Panc1 (cell line): ENCODE data around the gene ZNF550.
"Not testable (repeated sequence)": the region's sequence is repeated elsewhere in the genome, so short reads cannot be mapped to it uniquely, and the experiment has no call there.

Experiments
- CTCF ChIP-seq: fragments of 450-650 bp; IDR thresholded peaks from 2 replicates; pipeline ENCODE4 v1.5.1; 2017; ENCODE audit warnings: mild to moderate bottlenecking
- POLR2AphosphoS5 ChIP-seq: IDR thresholded peaks from 2 replicates; pipeline ENCODE4 v1.6.1; 2012; ENCODE audit warnings: mild to moderate bottlenecking, low read depth, low read length, moderate library complexity

DNA sequence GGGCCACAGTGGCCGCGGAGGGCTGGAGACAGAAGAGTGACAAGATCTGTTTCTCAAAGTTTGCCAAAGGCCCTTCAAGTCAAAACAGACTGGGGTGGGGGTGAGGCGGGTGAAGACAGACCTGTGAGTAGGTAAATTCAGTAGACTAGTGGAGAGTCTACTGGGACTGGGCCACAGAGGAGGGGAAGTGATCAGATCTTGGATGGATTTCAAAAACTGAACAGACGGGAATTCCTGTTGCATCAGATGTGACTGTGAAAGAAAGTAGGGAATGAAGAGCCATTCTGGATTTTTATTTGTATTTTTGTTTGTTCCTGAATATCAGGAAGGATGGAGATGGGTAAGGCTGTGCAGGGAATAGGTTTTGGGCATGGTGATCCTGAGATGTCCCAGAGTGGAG, 59.3 kb downstream of the ZNF550 start:
- TF ChIP-seq CTCF, POLR2AphosphoS5: not testable (repeated sequence)
